Neural cell (in vitro differentiated cells): Measurements from ENCODE around the gene DIAPH2.

Experiments used
- EP300 ChIP-seq: fragments of 450-650 bp; conservative IDR thresholded peaks from 2 replicates; pipeline ENCODE4 v1.6.1; 2014; ENCODE audit warnings: antibody characterized with exemption, mild to moderate bottlenecking, moderate library complexity; ENCODE audit not compliant: poor library complexity, severe bottlenecking
- EZH2 ChIP-seq: fragments of 200-600, 300-800 bp; shearing (Covaris generic), sonication (generic); IDR thresholded peaks from 2 replicates; pipeline ENCODE4 v1.6.1; 2014; ENCODE audit warnings: antibody characterized with exemption, low read length, borderline replicate concordance, mild to moderate bottlenecking; ENCODE audit not compliant: insufficient read depth, poor library complexity, severe bottlenecking
- MXI1 ChIP-seq: fragments of 450-650 bp; conservative IDR thresholded peaks from 2 replicates; pipeline ENCODE4 v1.6.1; 2014; ENCODE audit warnings: antibody characterized with exemption, mild to moderate bottlenecking; ENCODE audit not compliant: poor library complexity, severe bottlenecking
- POLR2AphosphoS5 ChIP-seq: IDR thresholded peaks from 2 replicates; pipeline ENCODE4 v1.6.1; 2012
- RAD21 ChIP-seq: fragments of 450-650 bp; conservative IDR thresholded peaks from 2 replicates; pipeline ENCODE4 v1.6.1; 2014; ENCODE audit warnings: antibody characterized with exemption, mild to moderate bottlenecking, moderate library complexity
- SMC3 ChIP-seq: fragments of 450-650 bp; conservative IDR thresholded peaks from 2 replicates; pipeline ENCODE4 v1.6.1; 2014; ENCODE audit warnings: antibody characterized with exemption, mild to moderate bottlenecking, moderate library complexity; ENCODE audit not compliant: poor library complexity
- TAF1 ChIP-seq: IDR thresholded peaks from 2 replicates; pipeline ENCODE4 v1.6.1; 2012; ENCODE audit warnings: low read depth
- TF ChIP-seq, protein P1 (sequence below): fragments of 450-650 bp; IDR thresholded peaks from 2 replicates; pipeline ENCODE4 v1.5.1; 2014; ENCODE audit warnings: antibody characterized with exemption, mild to moderate bottlenecking, moderate library complexity; ENCODE audit not compliant: poor library complexity, severe bottlenecking
- TF ChIP-seq, protein P2 (sequence below): IDR thresholded peaks from 2 replicates; pipeline ENCODE4 v1.6.1; 2012; ENCODE audit warnings: borderline replicate concordance

DNA sequence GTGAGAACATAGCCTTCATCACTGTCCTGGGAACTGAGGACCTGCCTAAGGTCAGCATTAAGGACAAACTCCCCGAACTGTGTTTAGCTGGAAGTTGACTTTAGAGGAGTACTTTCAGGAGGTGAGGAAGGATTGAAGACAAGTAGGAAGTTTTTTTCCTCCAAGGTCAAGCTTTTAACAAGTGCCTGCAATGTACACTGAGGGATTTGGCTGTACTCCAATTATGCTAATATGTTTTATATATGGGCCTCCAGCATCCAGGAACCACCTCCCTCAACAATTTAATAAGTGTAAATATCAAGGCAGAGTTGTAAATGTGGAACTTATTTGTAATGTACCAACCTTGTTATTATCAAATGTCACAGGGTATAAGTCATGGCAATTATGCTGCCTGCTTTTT is 925.3 kb downstream of the DIAPH2 start:
- TF ChIP-seq, protein P1, sequence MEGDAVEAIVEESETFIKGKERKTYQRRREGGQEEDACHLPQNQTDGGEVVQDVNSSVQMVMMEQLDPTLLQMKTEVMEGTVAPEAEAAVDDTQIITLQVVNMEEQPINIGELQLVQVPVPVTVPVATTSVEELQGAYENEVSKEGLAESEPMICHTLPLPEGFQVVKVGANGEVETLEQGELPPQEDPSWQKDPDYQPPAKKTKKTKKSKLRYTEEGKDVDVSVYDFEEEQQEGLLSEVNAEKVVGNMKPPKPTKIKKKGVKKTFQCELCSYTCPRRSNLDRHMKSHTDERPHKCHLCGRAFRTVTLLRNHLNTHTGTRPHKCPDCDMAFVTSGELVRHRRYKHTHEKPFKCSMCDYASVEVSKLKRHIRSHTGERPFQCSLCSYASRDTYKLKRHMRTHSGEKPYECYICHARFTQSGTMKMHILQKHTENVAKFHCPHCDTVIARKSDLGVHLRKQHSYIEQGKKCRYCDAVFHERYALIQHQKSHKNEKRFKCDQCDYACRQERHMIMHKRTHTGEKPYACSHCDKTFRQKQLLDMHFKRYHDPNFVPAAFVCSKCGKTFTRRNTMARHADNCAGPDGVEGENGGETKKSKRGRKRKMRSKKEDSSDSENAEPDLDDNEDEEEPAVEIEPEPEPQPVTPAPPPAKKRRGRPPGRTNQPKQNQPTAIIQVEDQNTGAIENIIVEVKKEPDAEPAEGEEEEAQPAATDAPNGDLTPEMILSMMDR, result no peak
- TF ChIP-seq TAF1 (no peak), EZH2 (no peak), POLR2AphosphoS5 (no peak), RAD21 (no peak), EP300 (no peak), SMC3 (no peak), MXI1 (no peak)
- TF ChIP-seq, protein P2, sequence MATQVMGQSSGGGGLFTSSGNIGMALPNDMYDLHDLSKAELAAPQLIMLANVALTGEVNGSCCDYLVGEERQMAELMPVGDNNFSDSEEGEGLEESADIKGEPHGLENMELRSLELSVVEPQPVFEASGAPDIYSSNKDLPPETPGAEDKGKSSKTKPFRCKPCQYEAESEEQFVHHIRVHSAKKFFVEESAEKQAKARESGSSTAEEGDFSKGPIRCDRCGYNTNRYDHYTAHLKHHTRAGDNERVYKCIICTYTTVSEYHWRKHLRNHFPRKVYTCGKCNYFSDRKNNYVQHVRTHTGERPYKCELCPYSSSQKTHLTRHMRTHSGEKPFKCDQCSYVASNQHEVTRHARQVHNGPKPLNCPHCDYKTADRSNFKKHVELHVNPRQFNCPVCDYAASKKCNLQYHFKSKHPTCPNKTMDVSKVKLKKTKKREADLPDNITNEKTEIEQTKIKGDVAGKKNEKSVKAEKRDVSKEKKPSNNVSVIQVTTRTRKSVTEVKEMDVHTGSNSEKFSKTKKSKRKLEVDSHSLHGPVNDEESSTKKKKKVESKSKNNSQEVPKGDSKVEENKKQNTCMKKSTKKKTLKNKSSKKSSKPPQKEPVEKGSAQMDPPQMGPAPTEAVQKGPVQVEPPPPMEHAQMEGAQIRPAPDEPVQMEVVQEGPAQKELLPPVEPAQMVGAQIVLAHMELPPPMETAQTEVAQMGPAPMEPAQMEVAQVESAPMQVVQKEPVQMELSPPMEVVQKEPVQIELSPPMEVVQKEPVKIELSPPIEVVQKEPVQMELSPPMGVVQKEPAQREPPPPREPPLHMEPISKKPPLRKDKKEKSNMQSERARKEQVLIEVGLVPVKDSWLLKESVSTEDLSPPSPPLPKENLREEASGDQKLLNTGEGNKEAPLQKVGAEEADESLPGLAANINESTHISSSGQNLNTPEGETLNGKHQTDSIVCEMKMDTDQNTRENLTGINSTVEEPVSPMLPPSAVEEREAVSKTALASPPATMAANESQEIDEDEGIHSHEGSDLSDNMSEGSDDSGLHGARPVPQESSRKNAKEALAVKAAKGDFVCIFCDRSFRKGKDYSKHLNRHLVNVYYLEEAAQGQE, result no peak
